GM21786 (cell line): ENCODE data around the gene PLPP4.

Experiments
- ATAC-seq: cut with Tn5 transposase; IDR thresholded peaks from one replicate; pipeline ENCODE4 v1.9.1; 2021; ENCODE audit not compliant: unreplicated experiment

PLPP4 gene

GRCh38 chr10:120456143-120456625, 843 bp upstream of the PLPP4 start:
- no peak for ATAC-seq

GRCh38 chr10:120457431-120458172, 575 bp downstream of the PLPP4 start:
- no peak for ATAC-seq

DNA sequence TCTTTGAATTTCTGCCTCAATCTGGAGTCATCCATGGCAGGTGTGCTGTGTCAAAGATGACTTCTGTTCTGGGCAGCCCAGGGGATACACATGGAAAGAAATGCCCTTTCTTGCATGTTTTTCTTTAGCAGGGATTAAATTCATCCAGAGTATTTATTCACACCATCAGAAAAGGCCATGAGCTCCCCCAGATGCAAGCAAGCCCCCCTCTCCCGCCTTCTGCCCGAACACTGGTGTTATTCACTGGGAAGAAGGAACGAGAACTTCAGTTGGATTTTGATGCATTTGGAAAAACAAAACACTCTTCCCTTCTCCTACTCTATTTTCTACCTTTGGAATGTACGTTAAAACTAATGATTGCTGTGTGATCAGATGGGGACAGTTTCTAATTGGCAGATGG, 1.4 kb downstream of the PLPP4 start:
- no peak for ATAC-seq

GRCh38 chr10:120459185-120459584, 2.2 kb downstream of the PLPP4 start:
- ATAC-seq = no peak

GRCh38 chr10:120460186-120460585, 3.2 kb downstream of the PLPP4 start:
- ATAC-seq = no peak

- ATAC-seq = no peak
These were observed 3.7 kb downstream of the PLPP4 start for GRCh38 chr10:120460776-120461175.

DNA sequence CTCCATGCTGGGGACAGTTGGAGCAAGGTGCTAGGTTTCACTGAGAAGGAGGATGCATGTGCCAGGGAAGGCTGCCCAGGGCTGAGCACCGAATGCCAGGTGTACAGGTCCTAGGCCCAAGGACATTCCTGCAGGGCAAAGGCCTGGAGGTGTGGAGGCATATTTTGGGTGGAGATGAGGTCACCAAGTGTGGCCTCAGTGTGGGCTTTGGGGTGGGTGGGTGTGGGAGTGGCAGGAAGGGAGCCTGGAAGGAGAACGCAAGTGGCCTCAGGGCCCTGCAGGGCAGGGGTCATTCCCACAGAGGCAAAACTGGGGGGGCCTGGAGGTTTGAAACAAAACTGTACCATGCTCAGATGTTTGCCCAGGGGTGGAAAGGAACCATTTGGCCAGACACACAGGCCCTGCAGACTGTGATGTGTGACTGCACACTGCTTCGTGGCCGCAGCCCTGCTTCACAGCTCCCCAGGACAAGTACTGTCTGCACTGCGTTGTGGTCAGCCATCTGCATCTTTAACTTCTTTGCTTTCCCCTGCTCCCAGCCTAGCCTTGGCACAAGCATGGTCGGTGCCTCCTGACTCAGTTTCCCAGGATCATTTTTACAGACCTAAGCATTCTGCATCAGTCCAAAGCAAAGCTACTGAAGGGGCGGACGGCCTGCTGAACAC, 5.1 kb downstream of the PLPP4 start:
- no peak for ATAC-seq

DNA sequence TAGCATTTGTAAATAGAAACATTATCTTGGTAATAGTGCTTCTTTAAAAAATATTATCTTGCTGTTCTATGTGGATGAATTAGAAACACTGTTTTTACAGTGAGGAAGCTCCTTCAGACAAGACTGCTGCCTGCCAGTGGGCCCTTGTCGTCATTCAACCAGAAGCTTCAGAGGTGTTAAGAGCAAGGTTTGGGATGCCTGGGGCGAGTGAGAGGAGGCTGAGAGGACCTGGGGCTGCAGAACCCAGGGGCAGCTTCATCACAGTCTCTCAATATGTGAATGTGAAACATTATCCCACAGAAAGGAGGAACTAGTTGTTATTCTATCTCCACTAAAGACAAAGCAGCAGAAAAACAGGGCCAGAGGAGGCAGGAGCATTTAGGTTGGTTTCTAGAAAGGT, 8.1 kb downstream of the PLPP4 start:
- ATAC-seq = no peak

- ATAC-seq = no peak
These were observed 9.0 kb downstream of the PLPP4 start for GRCh38 chr10:120466006-120466405.

DNA sequence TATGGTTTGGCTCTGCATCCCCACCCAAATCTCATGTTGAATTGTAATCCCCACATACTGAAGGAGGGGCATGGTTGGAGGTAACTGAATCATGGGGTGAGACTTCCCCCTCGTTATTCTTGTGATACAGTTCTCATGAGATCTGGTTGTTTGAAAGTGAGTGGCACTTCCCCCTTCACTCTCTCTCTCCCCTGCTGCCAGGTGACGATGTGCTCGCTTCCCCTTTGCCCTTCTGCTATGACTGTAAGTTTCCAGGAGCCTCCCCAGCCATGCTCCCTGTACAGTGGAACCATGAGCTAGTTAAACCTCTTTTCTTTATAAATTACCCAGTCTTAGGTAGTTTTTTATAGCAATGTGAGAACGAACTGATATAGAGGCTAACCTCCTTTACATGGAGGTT, 16.6 kb downstream of the PLPP4 start:
- no peak for ATAC-seq

DNA sequence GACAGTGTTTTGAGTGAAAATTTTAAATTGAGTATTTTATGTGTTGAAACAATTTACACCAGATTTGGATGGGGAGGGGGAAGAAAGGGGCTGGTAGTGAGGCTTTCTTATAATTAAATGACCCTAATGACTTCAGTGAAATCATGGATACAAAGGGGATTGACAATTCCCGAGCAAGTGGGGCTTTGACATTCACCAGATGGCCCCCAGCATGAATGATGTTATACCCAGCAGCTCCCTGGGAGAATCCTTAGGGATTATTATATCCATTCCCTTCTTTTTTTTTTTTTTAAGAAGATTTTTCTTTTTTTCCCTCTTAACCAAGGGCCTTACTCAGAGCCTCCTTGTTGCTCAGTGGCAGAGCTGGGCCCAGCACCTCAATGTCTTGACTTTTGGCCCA, 17.9 kb downstream of the PLPP4 start:
- no peak for ATAC-seq

DNA sequence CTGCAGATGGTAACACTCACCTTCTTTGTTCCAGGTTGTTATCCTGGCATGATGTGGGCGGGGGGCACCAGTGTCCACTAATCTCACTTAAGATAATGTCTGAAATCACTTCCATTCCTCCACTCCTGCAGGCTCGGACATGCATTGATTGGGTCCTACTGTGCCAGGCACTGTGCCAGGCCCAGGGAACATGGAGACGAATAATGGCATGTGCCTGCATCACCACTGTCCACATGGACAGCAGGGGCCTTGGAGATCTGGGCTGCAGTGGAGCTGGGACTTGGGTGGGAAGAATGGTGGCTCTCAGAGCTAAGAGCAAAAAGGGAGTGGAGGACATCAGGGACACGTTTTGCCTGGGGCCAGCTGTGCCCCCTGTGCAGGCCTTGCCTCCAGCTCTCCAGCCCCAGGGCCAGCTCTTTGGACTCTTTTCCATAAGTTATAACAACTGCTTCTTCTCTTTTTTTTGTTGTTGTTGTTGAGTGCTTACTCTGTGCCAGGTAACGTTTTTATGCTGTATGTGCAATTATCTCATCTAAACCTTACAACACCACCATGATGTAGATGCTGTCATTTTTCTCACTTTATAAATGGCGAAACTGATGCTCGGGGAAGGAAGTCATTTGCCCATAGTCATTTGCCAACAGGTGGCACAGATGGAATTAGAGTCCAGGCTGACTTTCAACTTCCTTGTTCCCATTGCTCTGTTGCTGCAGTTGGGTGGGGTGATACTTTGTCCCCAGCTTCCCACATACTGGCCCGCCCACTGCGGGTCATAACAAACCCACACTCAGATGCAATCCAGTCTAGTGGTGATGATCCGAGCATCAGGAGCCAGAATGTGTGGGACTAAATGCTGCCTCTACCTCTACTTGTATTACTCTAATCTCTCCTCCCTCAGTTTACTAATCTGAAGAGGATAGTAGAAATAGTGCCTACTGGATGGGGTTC, 19.1 kb downstream of the PLPP4 start:
- ATAC-seq = no peak

DNA sequence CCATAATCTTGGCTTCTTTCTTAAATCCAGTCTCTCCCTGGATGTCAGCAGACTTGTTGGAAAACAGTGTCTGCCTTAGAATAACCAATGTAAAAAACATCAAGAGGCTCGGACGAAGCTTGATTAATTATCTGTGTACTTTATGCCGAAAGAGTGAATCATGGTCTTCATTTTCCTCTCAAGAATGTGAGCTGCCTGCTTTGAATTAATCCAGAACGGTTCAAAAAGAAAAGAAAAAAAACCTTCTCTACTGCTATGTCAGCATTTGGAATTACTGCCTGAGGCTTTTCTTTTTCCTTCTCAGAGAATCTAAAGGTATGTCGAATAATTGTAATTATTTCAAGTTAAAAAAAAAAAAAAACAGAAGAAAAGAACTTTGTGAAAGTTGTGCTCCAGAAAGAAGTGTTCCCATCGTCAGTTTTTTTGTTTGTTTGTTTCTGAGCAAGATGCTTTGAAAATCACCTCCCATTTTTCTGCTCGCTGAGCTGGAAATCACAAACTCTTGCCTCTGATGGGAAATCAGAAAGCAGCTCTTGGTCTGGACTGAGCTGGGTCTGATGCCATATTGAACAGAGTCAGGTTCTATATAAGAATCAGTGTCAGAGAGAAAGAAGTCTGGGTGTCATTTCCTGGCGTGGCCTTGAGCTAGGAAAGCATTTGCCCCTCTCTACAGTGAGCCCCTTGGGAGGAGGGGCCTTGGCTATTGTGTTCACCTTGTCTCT, 20.2 kb downstream of the PLPP4 start:
- ATAC-seq = no peak

- no peak for ATAC-seq
These were observed 20.7 kb downstream of the PLPP4 start for GRCh38 chr10:120477743-120478141.

DNA sequence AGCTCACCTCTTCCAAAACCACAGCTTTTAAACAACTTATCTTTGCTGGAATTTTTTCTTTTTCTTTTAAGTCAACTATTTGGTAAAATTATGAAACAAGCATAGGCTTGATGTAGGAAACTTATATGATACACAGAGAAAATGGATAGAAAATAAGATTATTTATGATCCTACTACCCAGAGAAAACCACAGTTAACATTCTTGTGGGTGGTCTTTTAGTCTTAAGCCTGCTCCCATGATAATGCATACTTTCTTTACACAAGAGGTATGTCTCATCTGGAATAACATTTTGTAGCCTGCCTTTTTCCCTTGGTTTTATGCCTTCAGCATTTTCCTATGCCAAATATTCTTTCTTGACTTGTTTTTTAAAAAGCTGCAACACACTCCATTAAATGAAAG, 21.4 kb downstream of the PLPP4 start:
- no peak for ATAC-seq

DNA sequence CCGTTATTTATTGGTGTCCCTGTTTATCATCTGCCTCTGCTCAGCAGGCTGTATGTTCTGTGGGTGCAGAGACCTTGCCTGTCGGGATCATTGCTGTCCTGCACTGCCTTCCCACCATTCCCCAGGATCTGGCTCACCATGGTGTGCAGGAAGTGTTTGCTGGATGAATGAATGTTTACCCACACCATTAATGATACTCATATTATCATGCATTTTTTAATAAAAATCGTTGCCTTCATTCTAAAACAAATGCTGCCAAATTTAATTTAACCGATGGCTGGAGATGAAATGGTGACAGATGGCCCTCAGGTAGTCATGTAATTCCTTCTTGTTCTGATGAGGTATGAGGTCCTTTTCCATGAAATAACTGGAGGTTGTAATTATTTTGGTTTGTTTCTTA, 22.5 kb downstream of the PLPP4 start:
- no peak for ATAC-seq

- ATAC-seq = no peak
These were observed 23.1 kb downstream of the PLPP4 start for GRCh38 chr10:120480065-120480600.

GRCh38 chr10:120480848-120481247, 23.8 kb downstream of the PLPP4 start:
- no peak for ATAC-seq

DNA sequence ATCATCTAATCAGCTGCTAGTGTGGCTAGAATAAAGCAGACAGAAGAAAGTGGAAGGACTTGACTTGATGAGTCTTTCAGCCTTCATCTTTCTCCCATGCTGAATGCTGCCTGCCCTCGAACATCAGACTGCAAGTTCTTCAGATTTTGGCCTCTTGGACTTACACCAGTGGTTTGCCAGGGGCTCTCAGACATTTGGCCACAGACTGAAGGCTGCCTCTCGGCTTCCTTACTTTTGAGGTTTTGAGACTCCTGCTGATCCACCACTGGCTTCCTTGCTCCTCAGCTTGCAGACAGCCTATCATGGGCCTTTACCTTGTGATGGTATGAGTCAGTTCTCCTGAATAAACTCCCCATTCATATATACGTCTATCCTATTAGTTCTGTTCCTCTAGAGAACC, 26.0 kb downstream of the PLPP4 start:
- no peak for ATAC-seq

- ATAC-seq = no peak
These were observed 26.7 kb downstream of the PLPP4 start for GRCh38 chr10:120483651-120484301.
